DND-41 (cell line): ENCODE results near the gene DTWD1.

ENCODE experiments used
- ATAC-seq: fragments of 200-7000 bp; cut with Tn5 transposase; 3 replicates; pipeline ENCODE4 v1.9.1; 2021; ENCODE audit warnings: low read depth; ENCODE audit not compliant: insufficient read depth
- DNase-seq: peaks from one replicate; pipeline ENCODE4 v3.0.0-alpha.2; 2020
- H2AFZ ChIP-seq: 2 replicates; pipeline ENCODE4 v1.6.0; 2012; ENCODE audit warnings: low read depth, low read length
- H3K27ac ChIP-seq: 2 replicates; pipeline ENCODE4 v1.5.1; 2012; ENCODE audit warnings: low read length, inconsistent platforms
- H3K27me3 ChIP-seq: fragments of 200-600 bp; sonication (generic); 2 replicates; pipeline ENCODE4 v1.6.0; 2012; ENCODE audit warnings: low read length, mild to moderate bottlenecking, inconsistent platforms; ENCODE audit not compliant: insufficient read depth, poor library complexity
- H3K36me3 ChIP-seq: 2 replicates; pipeline ENCODE4 v1.5.1; 2012; ENCODE audit warnings: low read length, inconsistent platforms; ENCODE audit not compliant: insufficient read depth
- H3K4me1 ChIP-seq: 2 replicates; pipeline ENCODE4 v1.5.1; 2012; ENCODE audit warnings: mild to moderate bottlenecking, low read length; ENCODE audit not compliant: insufficient read depth
- H3K4me2 ChIP-seq: 2 replicates; pipeline ENCODE4 v1.6.0; 2012; ENCODE audit warnings: mild to moderate bottlenecking, moderate library complexity, low read length, inconsistent platforms; ENCODE audit not compliant: insufficient read depth
- H3K4me3 ChIP-seq, 2 experiments: fragments of 200-600 bp in 1 of 2; shearing (Covaris generic) in 1 of 2; 2 replicates each; pipeline ENCODE4 v1.5.1; 2012 to 2016; ENCODE audit warnings: inconsistent platforms in 2 of 2, low read length in 2 of 2, mild to moderate bottlenecking in 2 of 2, low read depth in 1 of 2, moderate library complexity in 1 of 2
- H3K79me2 ChIP-seq: 2 replicates; pipeline ENCODE4 v1.6.0; 2012; ENCODE audit warnings: low read length, inconsistent platforms; ENCODE audit not compliant: insufficient read depth
- H3K9ac ChIP-seq: 2 replicates; pipeline ENCODE4 v1.6.0; 2012; ENCODE audit warnings: low read depth, mild to moderate bottlenecking, inconsistent platforms, low read length, moderate library complexity
- H3K9me3 ChIP-seq: 2 replicates; pipeline ENCODE4 v1.5.1; 2012; ENCODE audit warnings: low read length, moderate library complexity, mild to moderate bottlenecking, inconsistent platforms; ENCODE audit not compliant: insufficient read depth, severe bottlenecking
- H4K20me1 ChIP-seq: 2 replicates; pipeline ENCODE4 v1.6.0; 2012; ENCODE audit warnings: low read length; ENCODE audit not compliant: insufficient read depth
- EZH2 ChIP-seq: IDR thresholded peaks from 3 replicates; pipeline ENCODE4 v1.6.1; 2012; ENCODE audit warnings: borderline replicate concordance, low read depth, mild to moderate bottlenecking, moderate library complexity, low read length, inconsistent platforms; ENCODE audit not compliant: severe bottlenecking
- TF ChIP-seq, protein P1 (sequence below): IDR thresholded peaks from 2 replicates; pipeline ENCODE4 v1.5.1; 2012; ENCODE audit warnings: borderline replicate concordance, low read length, moderate library complexity, mild to moderate bottlenecking; ENCODE audit not compliant: poor library complexity, severe bottlenecking; ENCODE audit errors: extremely low read depth

DTWD1 gene

DNA sequence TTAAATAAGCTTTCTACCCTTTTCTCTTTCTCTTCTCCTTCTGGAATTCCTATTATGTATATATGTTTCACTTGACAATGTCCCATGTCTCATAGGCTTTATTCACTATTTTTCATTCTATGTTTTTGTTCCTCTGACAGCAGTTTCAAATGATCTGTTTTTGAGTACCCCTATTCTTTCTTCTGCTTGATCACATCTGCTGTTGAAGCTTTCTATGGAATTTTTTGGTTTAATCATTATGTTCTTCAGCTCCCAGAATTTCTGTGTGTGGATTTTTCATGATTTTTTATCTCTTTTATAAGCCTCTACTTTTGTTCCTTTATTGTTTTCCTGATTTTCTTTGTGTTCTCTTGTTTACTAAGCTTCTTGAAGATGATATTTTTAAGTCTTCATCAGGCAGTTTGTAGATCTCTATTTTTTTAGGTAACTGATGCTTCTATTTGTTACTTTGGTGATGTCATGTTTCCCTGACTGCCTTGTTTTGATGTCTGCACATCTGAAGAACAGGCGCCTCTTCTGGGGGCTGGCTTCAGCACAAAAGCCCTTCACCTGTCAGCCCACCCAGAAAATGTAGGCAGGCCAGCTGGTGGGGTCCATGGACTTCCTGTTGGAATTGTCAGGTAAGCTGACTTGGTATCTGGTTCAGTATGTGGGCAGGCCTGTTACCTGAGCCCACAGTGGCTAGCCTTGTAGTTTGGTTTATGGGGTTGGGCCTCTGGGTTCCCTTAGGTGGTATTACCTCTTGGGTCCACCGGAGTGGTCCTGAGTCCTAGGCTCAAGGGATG is 16.0 kb upstream of the DTWD1 start:
- Histone ChIP-seq H3K4me2 (no peak overlapping the region), H3K4me3 (no peak overlapping the region), H3K79me2 (no peaks in the 10 kb centered on the region), H4K20me1 (no peaks in the 10 kb centered on the region), H3K36me3 (no peaks in the 10 kb centered on the region), H3K27ac (no peak overlapping the region), H3K4me1 (no peaks in the 10 kb centered on the region), H3K9ac (no peak overlapping the region), H3K27me3 (no peaks in the 10 kb centered on the region), H3K9me3 (peaks cover 3% of the 10 kb centered on the region), H2AFZ (no peak overlapping the region)
- ATAC-seq (no peak), DNase-seq (no peak)
- TF ChIP-seq, protein P1, sequence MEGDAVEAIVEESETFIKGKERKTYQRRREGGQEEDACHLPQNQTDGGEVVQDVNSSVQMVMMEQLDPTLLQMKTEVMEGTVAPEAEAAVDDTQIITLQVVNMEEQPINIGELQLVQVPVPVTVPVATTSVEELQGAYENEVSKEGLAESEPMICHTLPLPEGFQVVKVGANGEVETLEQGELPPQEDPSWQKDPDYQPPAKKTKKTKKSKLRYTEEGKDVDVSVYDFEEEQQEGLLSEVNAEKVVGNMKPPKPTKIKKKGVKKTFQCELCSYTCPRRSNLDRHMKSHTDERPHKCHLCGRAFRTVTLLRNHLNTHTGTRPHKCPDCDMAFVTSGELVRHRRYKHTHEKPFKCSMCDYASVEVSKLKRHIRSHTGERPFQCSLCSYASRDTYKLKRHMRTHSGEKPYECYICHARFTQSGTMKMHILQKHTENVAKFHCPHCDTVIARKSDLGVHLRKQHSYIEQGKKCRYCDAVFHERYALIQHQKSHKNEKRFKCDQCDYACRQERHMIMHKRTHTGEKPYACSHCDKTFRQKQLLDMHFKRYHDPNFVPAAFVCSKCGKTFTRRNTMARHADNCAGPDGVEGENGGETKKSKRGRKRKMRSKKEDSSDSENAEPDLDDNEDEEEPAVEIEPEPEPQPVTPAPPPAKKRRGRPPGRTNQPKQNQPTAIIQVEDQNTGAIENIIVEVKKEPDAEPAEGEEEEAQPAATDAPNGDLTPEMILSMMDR: no peak

DNA sequence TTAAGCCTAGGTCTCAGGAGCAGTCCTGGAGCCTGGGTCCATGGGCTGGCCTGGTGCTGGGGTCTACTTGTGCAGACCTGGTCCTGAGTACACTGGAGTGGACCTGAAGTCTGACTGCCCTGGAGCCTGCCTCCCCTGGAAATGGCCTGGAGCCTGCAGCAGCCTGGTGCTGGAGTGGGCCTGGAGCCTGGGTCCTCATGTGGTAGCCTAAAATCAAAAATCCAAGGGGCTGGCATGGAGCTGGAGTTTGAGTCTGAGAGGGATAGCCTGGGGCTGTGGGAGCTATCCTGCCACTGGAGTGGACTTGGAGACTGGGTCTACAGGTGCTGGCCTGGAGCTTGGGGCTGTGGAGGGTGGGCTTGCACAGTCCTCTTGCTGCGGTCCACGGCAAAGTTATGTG is 15.3 kb upstream of the DTWD1 start:
- H4K20me1 ChIP-seq: no peaks in the 10 kb centered on the region
- H2AFZ ChIP-seq: no peak overlapping the region
- no peak overlapping the region for H3K4me3 ChIP-seq
- DNase-seq (no peak), ATAC-seq (no peak)
- no peaks in the 10 kb centered on the region for H3K36me3 ChIP-seq
- H3K27ac ChIP-seq: no peak overlapping the region
- no peak overlapping the region for H3K9ac ChIP-seq
- no peak overlapping the region for H3K4me2 ChIP-seq
- H3K27me3 ChIP-seq: no peaks in the 10 kb centered on the region
- no peaks in the 10 kb centered on the region for H3K4me1 ChIP-seq
- TF ChIP-seq, protein P1: no peak
- no peak for TF ChIP-seq EZH2
- peaks cover 3% of the 10 kb centered on the region for H3K9me3 ChIP-seq
- H3K79me2 ChIP-seq: no peaks in the 10 kb centered on the region

DNA sequence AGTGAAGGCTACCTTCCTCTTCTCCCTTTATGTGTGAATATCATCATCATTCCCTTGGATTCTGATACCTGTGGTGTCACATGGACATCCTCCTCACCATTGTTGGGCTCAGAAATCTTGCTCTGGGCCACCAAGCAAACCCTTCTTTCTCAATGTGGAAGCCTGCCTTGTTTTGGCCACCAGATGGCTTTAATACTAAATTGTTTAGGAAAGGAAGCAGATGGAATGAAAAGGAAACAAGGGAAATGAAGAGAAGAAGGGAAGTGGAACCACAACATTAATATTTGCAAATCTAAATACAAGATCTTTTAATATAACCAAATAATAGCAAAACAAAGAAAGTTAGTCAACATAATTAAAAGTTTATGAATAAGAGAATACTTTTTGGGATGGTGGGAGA is 14.3 kb upstream of the DTWD1 start:
- no peak overlapping the region for H3K9ac ChIP-seq
- no peak overlapping the region for H3K27ac ChIP-seq
- TF ChIP-seq, protein P1: no peak
- no peak for TF ChIP-seq EZH2
- no peak overlapping the region for H3K4me3 ChIP-seq
- no peaks in the 10 kb centered on the region for H4K20me1 ChIP-seq
- no peaks in the 10 kb centered on the region for H3K79me2 ChIP-seq
- peaks cover 3% of the 10 kb centered on the region for H3K9me3 ChIP-seq
- H3K4me1 ChIP-seq: no peaks in the 10 kb centered on the region
- H3K4me2 ChIP-seq: no peak overlapping the region
- no peaks in the 10 kb centered on the region for H3K36me3 ChIP-seq
- H3K27me3 ChIP-seq: no peaks in the 10 kb centered on the region
- no peak for DNase-seq
- no peak overlapping the region for H2AFZ ChIP-seq
- ATAC-seq: no peak
